GM12878 (cell line): ENCODE results near the gene EEF1B2. TPM values are rescaled to one million over a fixed set of nuclear protein-coding genes. Genes with fewer than 3 reads are reported as not detected.

Source experiments
- CEBPZ ChIP-seq: fragments of 150-350 bp; IDR thresholded peaks from 2 replicates; pipeline ENCODE4 v1.6.1; 2016; ENCODE audit warnings: low read depth, low read length
- MAX ChIP-seq: IDR thresholded peaks from 2 replicates; pipeline ENCODE4 v1.6.1; 2012; ENCODE audit warnings: low read depth, low read length, improper control_type of control experiment
- ZBTB40 ChIP-seq: fragments of 450-650 bp; IDR thresholded peaks from 2 replicates; pipeline ENCODE4 v1.6.1; 2016; ENCODE audit warnings: mild to moderate bottlenecking, moderate library complexity, borderline replicate concordance
- polyA plus RNA-seq, 11 experiments: library from polyadenylated mRNA; depleted of rRNA in 4 of 11; unstranded in 6 of 11; stranded (reverse) in 5 of 11; fragments of >200 nt; fragmentation: Nextera tagmentation in 4 of 11; fragmentation: Illumina TruSeq in 1 of 11; extraction: Ambion mirVana in 4 of 11; extraction: Trizol in 1 of 11; gene quantifications; 1 replicate in 1 of 11; 2 replicates in 10 of 11; pipeline versions ENCODE4 v1.2.1 to v1.2.3, GENCODE V29; 2011 to 2016; ENCODE audit warnings: inconsistent platforms in 2 of 11, missing spikeins in 2 of 11, low read depth in 1 of 11
- total RNA-seq, 4 experiments: library from RNA; depleted of rRNA in 3 of 4; stranded (reverse); fragments of >200 nt in 3 of 4; fragmentation: Illumina TruSeq in 1 of 4; extraction: Trizol in 1 of 4; gene quantifications; 2 replicates each; pipeline versions ENCODE4 v1.2.1 to v1.2.3, GENCODE V29; 2013 to 2021

EEF1B2 gene
- total and polyA plus RNA-seq, 10 of the 15 experiments (the other 5 are each of a cell fraction or from before 2014, with no cell fraction given) = 719 to 2,110 (median 1,232) TPM

GRCh38 chr2:206208900-206209299 is 49.2 kb downstream of the EEF1B2 start (continued):
- TF ChIP-seq ZBTB40 (no peak), MAX (no peak), CEBPZ (no peak)
